ENCODE results near the gene SMAD7.

Gene SMAD7

DNA sequence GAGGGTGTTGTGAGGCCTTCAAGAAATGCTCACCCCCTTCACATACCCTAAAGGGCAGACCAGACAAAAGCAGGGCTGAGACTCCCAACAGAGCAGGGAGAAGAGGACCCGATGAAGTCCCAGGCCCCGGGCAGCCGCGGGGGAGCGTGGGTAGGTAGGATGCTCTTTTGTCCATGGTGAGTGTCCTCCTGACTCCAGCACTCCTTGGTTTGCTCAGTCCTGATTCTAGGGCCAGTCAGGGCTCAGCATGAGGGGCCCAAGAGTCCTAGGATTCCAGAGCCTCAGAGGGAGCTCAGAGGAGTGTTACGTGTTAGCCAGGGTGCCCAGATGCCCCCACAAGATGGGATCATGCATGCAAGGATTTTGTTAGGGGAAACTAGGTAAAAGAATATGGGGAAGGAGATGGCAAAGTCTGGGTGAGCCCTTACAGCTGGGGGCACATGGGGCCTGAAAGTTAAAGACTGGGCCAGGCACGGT lies 64.8 kb downstream of the SMAD7 start:
- TF ChIP-seq GATA1 (IDR thresholded peaks at IDR 0.05; ENCODE audit: low read depth, low read length), result no peak
- no peak for TF ChIP-seq POLR2A (IDR thresholded peaks at IDR 0.05; ENCODE audit: low read length)
- no peak for DNase-seq

- TF ChIP-seq POLR2A (IDR thresholded peaks at IDR 0.05; ENCODE audit: low read length), result no peak
- TF ChIP-seq GATA1 (IDR thresholded peaks at IDR 0.05; ENCODE audit: low read depth, low read length), result no peak
- DNase-seq, result no peak
Measured at GRCh38 chr18:48885266-48885923, 65.4 kb downstream of the SMAD7 start.

- no peak for DNase-seq
- TF ChIP-seq POLR2A (IDR thresholded peaks at IDR 0.05; ENCODE audit: low read length) (no peak), GATA1 (IDR thresholded peaks at IDR 0.05; ENCODE audit: low read depth, low read length) (no peak)
Measured at GRCh38 chr18:48884771-48885170, 66.0 kb downstream of the SMAD7 start.

DNA sequence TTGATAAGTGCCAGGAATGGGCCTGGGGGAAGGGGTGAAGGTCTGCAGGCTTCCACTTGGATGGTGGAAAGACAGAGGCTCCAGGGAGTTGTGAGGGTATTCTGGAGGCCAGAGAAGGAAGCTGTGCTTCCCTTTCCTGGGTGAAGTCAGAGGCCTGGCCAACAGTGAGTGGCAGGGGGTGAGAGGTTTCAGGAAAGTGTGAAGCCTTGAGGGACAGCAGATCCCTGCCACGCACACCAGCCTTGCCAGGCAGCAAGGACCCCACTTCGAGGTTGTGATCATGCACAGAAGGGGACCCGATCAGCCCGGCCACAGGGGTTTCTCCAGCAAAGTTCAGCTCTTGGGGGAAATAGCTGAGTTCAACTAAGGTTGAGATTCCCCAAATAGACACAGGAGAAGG lies 66.5 kb downstream of the SMAD7 start:
- DNase-seq, result no peak
- no peak for TF ChIP-seq POLR2A (IDR thresholded peaks at IDR 0.05; ENCODE audit: low read length)
- TF ChIP-seq GATA1 (IDR thresholded peaks at IDR 0.05; ENCODE audit: low read depth, low read length), result no peak

DNA sequence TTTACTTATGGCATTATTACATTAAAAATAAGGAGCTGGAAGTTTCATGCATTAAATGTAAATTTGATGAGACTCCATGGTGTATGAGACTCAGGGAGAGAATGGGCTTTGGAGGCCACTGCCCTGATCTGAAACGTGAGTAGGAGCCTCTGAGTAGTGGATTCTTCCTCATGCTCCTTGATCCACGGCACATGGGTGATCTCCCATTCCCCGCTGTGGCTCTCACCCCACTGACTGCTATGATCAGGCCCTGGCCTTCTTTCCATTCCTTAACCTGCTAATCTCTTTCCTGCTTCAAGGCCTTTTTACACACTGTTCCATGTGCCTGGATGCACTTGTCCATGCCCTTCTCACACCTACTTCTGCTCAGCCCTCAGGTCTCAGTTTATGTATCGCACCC lies 68.4 kb downstream of the SMAD7 start:
- no peak for DNase-seq
- no peak for TF ChIP-seq POLR2A (IDR thresholded peaks at IDR 0.05; ENCODE audit: low read length)
- no peak for TF ChIP-seq GATA1 (IDR thresholded peaks at IDR 0.05; ENCODE audit: low read depth, low read length)

- no peak for DNase-seq
- TF ChIP-seq GATA1 (IDR thresholded peaks at IDR 0.05; ENCODE audit: low read depth, low read length), result no peak
- TF ChIP-seq POLR2A (IDR thresholded peaks at IDR 0.05; ENCODE audit: low read length), result no peak
Measured at GRCh38 chr18:48880931-48881330, 69.8 kb downstream of the SMAD7 start.

DNA sequence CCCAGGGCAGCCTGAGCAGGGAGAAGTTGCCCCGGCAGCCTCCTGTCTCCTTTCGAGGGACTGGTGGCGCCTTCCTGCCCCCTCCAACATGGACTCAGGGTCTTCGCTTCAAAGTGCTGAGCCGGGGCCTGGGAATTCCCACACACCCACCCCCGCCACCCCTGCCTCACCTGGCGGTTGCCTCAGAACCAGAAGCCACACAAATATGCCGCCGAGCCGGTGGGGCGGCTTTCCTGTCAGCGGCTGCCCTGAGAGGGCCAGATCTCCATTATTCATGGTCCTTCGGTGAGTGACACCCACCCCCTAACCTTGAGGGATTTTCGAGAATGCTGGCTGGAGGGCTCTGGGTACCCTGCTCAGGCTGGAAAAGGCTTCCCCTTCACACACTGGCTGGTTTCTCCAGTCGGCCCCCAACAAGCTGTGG lies 71.7 kb downstream of the SMAD7 start:
- DNase-seq, result no peak
- TF ChIP-seq GATA1 (IDR thresholded peaks at IDR 0.05; ENCODE audit: low read depth, low read length) (no peak), POLR2A (IDR thresholded peaks at IDR 0.05; ENCODE audit: low read length) (no peak)

DNA sequence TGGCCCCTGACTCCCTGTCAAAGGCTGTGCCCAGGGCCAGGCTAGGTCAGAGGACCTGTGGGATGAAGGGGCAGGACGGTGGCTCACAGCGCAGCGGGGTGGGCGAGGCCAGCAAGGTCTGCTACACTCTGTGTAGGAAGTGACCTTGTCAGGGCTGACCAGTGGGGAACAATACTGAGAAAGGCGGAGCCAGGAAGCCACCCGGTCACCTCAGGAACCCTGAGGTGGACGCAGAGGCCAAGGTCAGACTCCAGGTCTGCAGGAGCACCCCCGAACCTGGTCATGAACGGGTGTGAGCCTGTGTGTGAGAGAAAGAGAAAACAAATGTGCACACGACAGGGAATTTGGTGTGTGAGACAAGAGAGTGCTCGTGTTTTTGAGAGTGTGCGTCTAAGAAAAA lies 72.3 kb downstream of the SMAD7 start:
- TF ChIP-seq POLR2A (IDR thresholded peaks at IDR 0.05; ENCODE audit: low read length) (no peak), GATA1 (IDR thresholded peaks at IDR 0.05; ENCODE audit: low read depth, low read length) (no peak)
- no peak for DNase-seq

DNA sequence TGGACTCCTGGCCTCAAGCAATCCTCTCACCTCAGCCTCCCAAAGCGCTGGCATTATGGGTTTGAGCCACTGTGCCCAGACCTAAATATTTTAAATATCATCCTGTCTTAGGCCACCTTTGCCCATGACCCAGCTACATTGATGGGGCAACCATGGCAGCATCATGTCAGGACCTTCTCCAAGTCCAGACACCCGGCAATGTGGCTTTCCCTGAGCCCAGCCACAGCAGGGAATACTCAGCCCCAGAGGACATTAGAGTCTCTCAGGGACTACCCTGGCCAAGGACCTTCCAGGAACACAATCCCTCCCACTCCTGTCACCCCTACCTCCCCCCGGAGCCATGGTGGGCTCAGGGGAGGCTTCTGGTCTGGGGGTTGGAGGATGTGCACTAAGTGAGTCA lies 72.8 kb downstream of the SMAD7 start:
- TF ChIP-seq GATA1 (IDR thresholded peaks at IDR 0.05; ENCODE audit: low read depth, low read length) (no peak), POLR2A (IDR thresholded peaks at IDR 0.05; ENCODE audit: low read length) (no peak)
- no peak for DNase-seq

GRCh38 chr18:48876590-48876989 lies 74.2 kb downstream of the SMAD7 start:
- DNase-seq, result no peak
- TF ChIP-seq GATA1 (IDR thresholded peaks at IDR 0.05; ENCODE audit: low read depth, low read length) (no peak), POLR2A (IDR thresholded peaks at IDR 0.05; ENCODE audit: low read length) (no peak)

GRCh38 chr18:48875942-48876511 lies 74.7 kb downstream of the SMAD7 start:
- TF ChIP-seq POLR2A (IDR thresholded peaks at IDR 0.05; ENCODE audit: low read length) (no peak), GATA1 (IDR thresholded peaks at IDR 0.05; ENCODE audit: low read depth, low read length) (no peak)
- DNase-seq, result no peak

- TF ChIP-seq GATA1 (IDR thresholded peaks at IDR 0.05; ENCODE audit: low read depth, low read length), result no peak
- TF ChIP-seq POLR2A (IDR thresholded peaks at IDR 0.05; ENCODE audit: low read length), result no peak
- DNase-seq, result no peak
Measured at GRCh38 chr18:48875314-48875941, 75.3 kb downstream of the SMAD7 start.

- no peak for DNase-seq
- TF ChIP-seq POLR2A (IDR thresholded peaks at IDR 0.05; ENCODE audit: low read length) (no peak), GATA1 (IDR thresholded peaks at IDR 0.05; ENCODE audit: low read depth, low read length) (no peak)
Measured at GRCh38 chr18:48874701-48875162, 76.0 kb downstream of the SMAD7 start.

DNA sequence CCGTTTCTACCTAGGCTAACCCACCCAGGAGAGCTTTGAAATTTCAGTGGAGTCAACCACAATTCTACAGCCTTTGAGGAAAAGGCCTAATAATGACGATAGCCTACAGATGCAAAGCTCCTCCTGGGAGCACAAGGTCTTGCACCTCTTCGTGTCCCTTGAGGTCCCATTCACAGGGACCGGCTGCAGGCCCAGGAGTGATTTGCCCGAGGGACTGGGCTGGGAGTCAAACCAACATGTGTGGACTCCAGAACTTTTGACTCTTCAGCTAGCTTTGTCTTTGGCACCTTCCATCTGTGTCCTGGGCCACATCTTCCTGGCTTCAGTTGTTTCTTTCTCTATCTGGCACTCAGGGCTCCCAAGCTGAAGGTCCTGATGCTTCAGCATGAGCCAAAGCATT lies 76.5 kb downstream of the SMAD7 start:
- no peak for DNase-seq
- TF ChIP-seq POLR2A (IDR thresholded peaks at IDR 0.05; ENCODE audit: low read length) (no peak), GATA1 (IDR thresholded peaks at IDR 0.05; ENCODE audit: low read depth, low read length) (no peak)
